Right lobe of liver (tissue), 6 donors: ENCODE results near the gene FAM219A. TPM values are rescaled to one million over a fixed set of nuclear protein-coding genes. Genes with fewer than 3 reads are reported as not detected.
A peak's percentile ranks its signal among the peaks of the same experiment; 100 is the strongest.

Source experiments
- ATAC-seq, 4 donors: fragments of 200-7000 bp; cut with Tn5 transposase; one replicate each; pipeline ENCODE4 v1.9.1; 2020; ENCODE audit warnings: mild to moderate bottlenecking in 4 of 4, moderate library complexity in 4 of 4
- DNase-seq, 3 donors: peaks; one replicate each; pipeline ENCODE4 v3.0.0-alpha.2; 2020
- H3K27ac ChIP-seq, 3 donors: fragments of 200-600 bp; one replicate each; pipeline ENCODE4 v1.8.0; 2022
- H3K27me3 ChIP-seq, 2 donors: fragments of 200-600 bp; one replicate each; pipeline ENCODE4 v1.8.0; 2022
- H3K36me3 ChIP-seq, 4 donors: fragments of 200-600 bp; sonication (generic) in 1 of 4; one replicate each; pipeline versions ENCODE4 v1.5.1 to v1.8.0; 2017 to 2022; ENCODE audit warnings: control low read depth in 1 of 4
- H3K4me1 ChIP-seq, 4 donors: fragments of 200-600 bp; sonication (generic) in 1 of 4; one replicate each; pipeline versions ENCODE4 v1.5.1 to v1.8.0; 2017 to 2022; ENCODE audit warnings: control low read depth in 1 of 4
- H3K4me3 ChIP-seq, 3 donors: fragments of 200-600 bp; one replicate each; pipeline ENCODE4 v1.8.0; 2022
- H3K9me3 ChIP-seq, 4 donors: fragments of 200-600 bp; sonication (generic) in 1 of 4; one replicate each; pipeline versions ENCODE4 v1.5.1 to v1.8.0; 2017 to 2022; ENCODE audit warnings: control low read depth in 1 of 4
- POLR2A ChIP-seq: fragments of 450-650 bp; IDR thresholded peaks from one replicate; pipeline ENCODE4 v1.6.1; 2017; ENCODE audit warnings: antibody characterized with exemption, mild to moderate bottlenecking
- whole genome bisulfite sequencing: methylation state at CpG from one replicate; pipeline ENCODE4 v1.1.6; 2018; ENCODE audit warnings: low coverage, low lambda C conversion rate; ENCODE audit not compliant: insufficient coverage; ENCODE audit errors: missing lambda C conversion rate; 5-methylcytosine and 5-hydroxymethylcytosine counted together
- intact Hi-C, 2 donors: fragments of 100-400 bp; cut with DNase I; formaldehyde crosslinking; loops; one replicate each; pipeline versions ENCODE4 v1.11.2 to v1.14.1; 2022
- total RNA-seq, 6 experiments: library from RNA; depleted of rRNA in 2 of 6; stranded (reverse); fragments of >200 nt in 2 of 6; fragmentation: NEBNext Ultra II Directional in 3 of 6; extraction: Animal tissue kit (Norgen Biotek cat#: 25700) in 3 of 6; gene quantifications; one replicate each; pipeline versions ENCODE4 v1.1.0 to v1.2.4, GENCODE V29; 2016 to 2023
- TF ChIP-seq, protein P1 (sequence below), 4 donors: fragments of 200-600 bp in 3 of 4; fragments of 450-650 bp in 1 of 4; IDR thresholded peaks; one replicate each; pipeline versions ENCODE4 v1.5.1 to v1.8.0; 2016 to 2022; ENCODE audit warnings: antibody characterized with exemption in 4 of 4, mild to moderate bottlenecking in 2 of 4
- donor health status: DM: no; HTN: yes; CAD: no.
- donor health status: DM: no; HTN: no; CAD: no.
- donor health status: DM: no; HTN: no; CAD: no.
- donor health status: DM: no; HTN: yes; CAD: no.
- donor health status: DM: no; HTN: yes; CAD: no.

The FAM219A gene
- total RNA-seq, 6 experiments from 2014 or later, result 4.1 to 10.7 (median 5.3) TPM

DNA sequence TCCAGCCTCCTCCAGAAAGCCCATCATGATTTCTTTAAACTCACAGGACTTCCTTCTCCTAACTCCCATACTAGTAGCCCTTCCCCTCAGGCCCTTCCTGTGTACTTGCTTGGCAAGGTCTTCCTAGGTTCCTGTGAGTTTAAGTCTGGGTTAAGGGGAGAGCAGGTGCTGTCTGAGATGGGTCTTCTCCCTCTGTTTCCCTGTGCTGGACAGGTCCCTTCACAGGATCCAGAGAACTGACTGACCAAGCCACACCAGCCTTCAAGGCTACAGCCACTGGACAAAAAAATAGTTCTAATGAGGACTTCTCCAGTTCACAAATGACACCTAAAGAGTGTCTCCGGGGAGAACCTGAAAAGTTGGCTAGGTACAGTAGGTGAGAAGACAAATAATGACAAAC lies 52.2 kb downstream of the FAM219A start:
- WGBS, result 29% methylated on average over 1 of the region's 1 CpG
- H3K4me3 ChIP-seq, result no peak overlapping the region
- DNase-seq, result no peak
- H3K27me3 ChIP-seq, result no peaks in the 10 kb centered on the region
- no peak overlapping the region for H3K27ac ChIP-seq
- TF ChIP-seq, protein P1, sequence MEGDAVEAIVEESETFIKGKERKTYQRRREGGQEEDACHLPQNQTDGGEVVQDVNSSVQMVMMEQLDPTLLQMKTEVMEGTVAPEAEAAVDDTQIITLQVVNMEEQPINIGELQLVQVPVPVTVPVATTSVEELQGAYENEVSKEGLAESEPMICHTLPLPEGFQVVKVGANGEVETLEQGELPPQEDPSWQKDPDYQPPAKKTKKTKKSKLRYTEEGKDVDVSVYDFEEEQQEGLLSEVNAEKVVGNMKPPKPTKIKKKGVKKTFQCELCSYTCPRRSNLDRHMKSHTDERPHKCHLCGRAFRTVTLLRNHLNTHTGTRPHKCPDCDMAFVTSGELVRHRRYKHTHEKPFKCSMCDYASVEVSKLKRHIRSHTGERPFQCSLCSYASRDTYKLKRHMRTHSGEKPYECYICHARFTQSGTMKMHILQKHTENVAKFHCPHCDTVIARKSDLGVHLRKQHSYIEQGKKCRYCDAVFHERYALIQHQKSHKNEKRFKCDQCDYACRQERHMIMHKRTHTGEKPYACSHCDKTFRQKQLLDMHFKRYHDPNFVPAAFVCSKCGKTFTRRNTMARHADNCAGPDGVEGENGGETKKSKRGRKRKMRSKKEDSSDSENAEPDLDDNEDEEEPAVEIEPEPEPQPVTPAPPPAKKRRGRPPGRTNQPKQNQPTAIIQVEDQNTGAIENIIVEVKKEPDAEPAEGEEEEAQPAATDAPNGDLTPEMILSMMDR (IDR thresholded peaks at IDR 0.05), result no peak
- no peak for TF ChIP-seq POLR2A
- H3K36me3 ChIP-seq, result peaks cover 0 to 10% (median 0%) of the 10 kb centered on the region in 4 donors
- no peaks in the 10 kb centered on the region for H3K4me1 ChIP-seq
- H3K9me3 ChIP-seq, result no peaks in the 10 kb centered on the region
- ATAC-seq, result no peak
- intact Hi-C loops, result no loop called here

DNA sequence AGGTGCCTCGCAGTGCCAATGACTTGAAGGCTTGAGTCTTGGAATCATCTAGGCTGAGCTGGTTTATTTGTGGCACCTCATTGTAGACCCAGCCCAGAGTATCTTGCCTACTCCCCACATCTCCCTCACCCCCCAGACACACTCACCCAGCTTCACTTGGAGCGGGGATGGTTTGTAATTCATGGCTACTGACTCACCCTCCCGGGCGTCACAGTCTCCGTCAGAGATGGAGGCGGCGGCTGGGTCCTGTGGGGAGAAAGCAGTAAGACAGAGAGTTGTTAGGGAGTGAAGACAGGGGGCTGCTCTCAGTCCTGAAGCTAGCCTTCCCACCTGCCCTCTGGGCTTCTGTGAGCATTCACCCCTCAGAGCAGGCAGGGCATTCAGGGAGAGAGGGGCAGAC lies 52.7 kb downstream of the FAM219A start:
- H3K36me3 ChIP-seq, result peaks cover 0 to 10% (median under 1%) of the 10 kb centered on the region in 4 donors
- intact Hi-C loops, result no loop called here
- 87% methylated on average over 5 of the region's 7 CpGs for WGBS
- H3K27ac ChIP-seq, result no peak overlapping the region
- no peaks in the 10 kb centered on the region for H3K4me1 ChIP-seq
- DNase-seq (no peak), ATAC-seq (no peak)
- H3K27me3 ChIP-seq, result no peaks in the 10 kb centered on the region
- TF ChIP-seq, protein P1 (IDR thresholded peaks at IDR 0.05), result no peak
- H3K4me3 ChIP-seq, result no peak overlapping the region
- H3K9me3 ChIP-seq, result no peaks in the 10 kb centered on the region

DNA sequence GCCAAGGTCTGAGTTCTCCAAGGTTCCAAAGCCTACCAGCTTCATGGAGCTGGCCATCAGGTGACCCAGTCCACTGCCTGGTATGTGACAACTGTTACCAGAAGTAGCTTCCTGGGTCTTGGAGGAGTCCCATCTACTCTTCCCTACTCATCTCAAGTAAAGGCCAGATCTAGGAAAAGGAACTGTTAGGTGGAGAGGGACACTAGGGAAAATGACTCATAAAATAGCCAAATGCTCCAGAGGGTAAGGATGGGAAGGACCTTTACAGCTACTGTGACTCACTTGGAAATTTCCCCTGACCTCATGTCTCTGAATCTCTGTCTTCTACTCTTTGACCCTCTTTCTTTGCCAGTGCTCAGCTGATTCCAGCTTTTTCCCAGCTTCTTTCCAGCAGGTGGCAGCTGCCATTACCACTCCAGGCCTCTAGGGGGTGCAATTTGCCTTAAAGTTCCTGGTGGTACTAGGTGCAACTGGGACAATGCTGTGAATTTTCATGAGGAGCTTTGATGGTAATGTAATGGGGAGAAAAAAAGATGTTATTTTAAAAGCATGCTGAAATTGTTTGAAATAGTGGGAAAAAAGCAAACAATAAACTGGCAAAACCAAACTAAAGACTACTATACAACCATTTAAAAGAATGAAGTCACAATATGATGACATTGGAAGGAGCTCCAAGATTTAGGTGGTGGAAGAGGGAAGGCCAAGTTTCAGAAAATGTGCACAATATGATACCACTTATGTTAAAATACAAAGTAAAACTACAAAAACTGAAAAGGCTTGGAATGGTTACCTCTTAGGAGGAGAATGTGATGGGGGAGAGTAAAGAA lies 54.6 kb downstream of the FAM219A start:
- no peaks in the 10 kb centered on the region for H3K9me3 ChIP-seq
- no peak overlapping the region for H3K27ac ChIP-seq
- no peaks in the 10 kb centered on the region for H3K4me1 ChIP-seq
- H3K4me3 ChIP-seq, result no peak overlapping the region
- TF ChIP-seq POLR2A, result no peak
- TF ChIP-seq, protein P1 (IDR thresholded peaks at IDR 0.05), result peak; percentile 97 to 99 (median 98)
- DNase-seq, result peak; percentile 65 to 84 (median 74)
- H3K36me3 ChIP-seq, result peaks cover 0 to 10% (median 2%) of the 10 kb centered on the region in 4 donors
- H3K27me3 ChIP-seq, result no peaks in the 10 kb centered on the region
- intact Hi-C loops, result loop anchor here in 1 of 2 donors (5.0 kb wide), 1 partner anchor 94 kb away; no protein-coding TSS in a partner anchor
- ATAC-seq, result peak; percentile 85 to 98 (median 92)

DNA sequence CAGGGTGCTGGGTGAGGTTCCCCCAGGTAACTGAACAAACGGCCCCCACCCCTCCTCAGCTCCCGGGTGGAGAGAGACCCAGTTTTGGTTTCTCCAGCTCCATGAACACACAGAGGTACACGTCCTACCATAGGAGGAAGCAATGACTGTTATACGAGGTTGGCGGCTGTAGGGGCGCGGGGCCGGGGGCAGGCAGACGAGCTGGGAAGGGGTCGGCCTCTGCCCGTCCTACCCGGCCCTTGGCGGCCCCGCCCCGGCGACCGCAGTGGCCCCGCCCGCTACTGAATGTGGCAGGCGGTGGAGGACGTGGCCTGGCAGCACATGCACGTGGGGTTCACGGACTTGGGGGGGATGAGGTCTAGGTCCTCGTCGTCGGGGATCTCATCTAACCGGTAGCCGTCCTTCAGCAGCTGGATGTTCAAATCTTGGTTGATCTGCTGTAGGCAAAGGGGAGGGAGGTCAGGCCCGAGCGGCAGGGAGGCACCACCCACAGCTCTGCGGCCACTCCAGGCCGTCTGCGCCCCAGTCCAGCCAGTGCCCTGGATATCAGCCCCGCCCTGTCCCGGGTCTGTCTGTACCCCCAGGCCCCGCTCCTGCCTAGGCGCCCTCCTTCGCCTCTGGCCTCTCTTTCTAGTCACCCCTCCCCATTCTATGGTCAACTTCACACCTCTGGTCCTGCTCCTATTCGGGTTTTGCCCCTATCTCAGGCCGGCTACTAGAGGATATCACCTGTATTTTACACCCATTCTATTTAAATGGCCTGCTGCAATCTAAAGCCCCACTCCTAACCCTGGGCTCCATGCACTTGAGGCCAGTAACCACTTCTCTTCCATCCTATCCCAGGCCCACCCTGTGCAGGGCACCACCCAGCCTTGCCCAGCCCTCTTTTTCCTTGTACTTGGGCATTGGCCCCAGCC lies 57.4 kb downstream of the FAM219A start:
- intact Hi-C loops, result loop anchor here in 1 of 2 donors (5.0 kb wide), 1 partner anchor 96 kb away; no protein-coding TSS in a partner anchor
- DNase-seq (no peak), ATAC-seq (peak in 1 of 4 donors; percentile 17)
- Histone ChIP-seq H3K36me3 (peaks cover 0 to 10% (median 2%) of the 10 kb centered on the region in 4 donors), H3K4me3 (no peak overlapping the region), H3K4me1 (no peaks in the 10 kb centered on the region), H3K27ac (no peak overlapping the region), H3K27me3 (no peaks in the 10 kb centered on the region), H3K9me3 (no peaks in the 10 kb centered on the region)
- no peak for TF ChIP-seq POLR2A
- TF ChIP-seq, protein P1 (IDR thresholded peaks at IDR 0.05), result no peak
- 87% methylated on average over 24 of the region's 40 CpGs for WGBS
